Liver (tissue), 9 donors: ENCODE data around the gene FAAP100. TPM values are rescaled to one million over a fixed set of nuclear protein-coding genes. Genes with fewer than 3 reads are reported as not detected.
A peak's percentile ranks its signal among the peaks of the same experiment; 100 is the strongest.

Experiments
- DNase-seq: peaks from one replicate; pipeline ENCODE4 v3.0.0-alpha.2; 2017; ENCODE audit warnings: low spot score
- H3K27ac ChIP-seq, 2 donors: one replicate each; pipeline ENCODE4 v1.7.0; 2013; ENCODE audit warnings: inconsistent platforms in 2 of 2, low read length in 2 of 2, control low read depth in 1 of 2, low read depth in 1 of 2, mild to moderate bottlenecking in 1 of 2
- H3K27me3 ChIP-seq, 4 donors: one replicate each; pipeline versions ENCODE4 v1.6.1 to v1.7.0; 2013; ENCODE audit warnings: low read length in 3 of 4, inconsistent platforms in 1 of 4, mild to moderate bottlenecking in 1 of 4, moderate library complexity in 1 of 4; ENCODE audit not compliant: control insufficient read depth in 4 of 4, insufficient read depth in 4 of 4
- H3K36me3 ChIP-seq, 4 donors: one replicate each; pipeline versions ENCODE4 v1.6.1 to v1.7.0; 2013; ENCODE audit warnings: low read length in 3 of 4, mild to moderate bottlenecking in 3 of 4, low read depth in 1 of 4, moderate library complexity in 1 of 4; ENCODE audit not compliant: control insufficient read depth in 4 of 4, insufficient read depth in 3 of 4
- H3K4me1 ChIP-seq, 4 donors: one replicate each; pipeline versions ENCODE4 v1.6.1 to v1.7.0; 2013; ENCODE audit warnings: low read length in 3 of 4, mild to moderate bottlenecking in 3 of 4, moderate library complexity in 1 of 4; ENCODE audit not compliant: control insufficient read depth in 4 of 4, insufficient read depth in 4 of 4
- H3K4me3 ChIP-seq, 3 donors: one replicate each; pipeline versions ENCODE4 v1.6.1 to v1.7.0; 2013; ENCODE audit warnings: low read length in 3 of 3, control low read depth in 1 of 3, low read depth in 1 of 3, mild to moderate bottlenecking in 1 of 3
- H3K9ac ChIP-seq, 2 donors: one replicate each; pipeline ENCODE4 v1.7.0; 2013; ENCODE audit warnings: low read length in 2 of 2, mild to moderate bottlenecking in 2 of 2, moderate library complexity in 2 of 2, control low read depth in 1 of 2, low read depth in 1 of 2
- H3K9me3 ChIP-seq, 4 donors: one replicate each; pipeline versions ENCODE4 v1.6.1 to v1.7.0; 2013; ENCODE audit warnings: low read length in 3 of 4; ENCODE audit not compliant: control insufficient read depth in 4 of 4
- EGR1 ChIP-seq, 2 donors: IDR thresholded peaks; 2 replicates each; pipeline ENCODE4 v1.6.1; 2016 to 2018; ENCODE audit warnings: antibody characterized with exemption in 2 of 2, low read depth in 2 of 2
- FOXA2 ChIP-seq: IDR thresholded peaks from 2 replicates; pipeline ENCODE4 v1.6.1; 2016; ENCODE audit warnings: antibody characterized with exemption
- GABPA ChIP-seq, 2 donors: IDR thresholded peaks in 1 of 2; conservative IDR thresholded peaks in 1 of 2; 2 replicates each; pipeline ENCODE4 v1.6.1; 2016; ENCODE audit warnings: antibody characterized with exemption in 2 of 2, mild to moderate bottlenecking in 1 of 2, moderate library complexity in 1 of 2
- HNF4A ChIP-seq, 2 donors: conservative IDR thresholded peaks; 2 replicates each; pipeline ENCODE4 v1.6.1; 2016; ENCODE audit warnings: antibody characterized with exemption in 2 of 2, mild to moderate bottlenecking in 2 of 2
- HNF4G ChIP-seq: IDR thresholded peaks from 2 replicates; pipeline ENCODE4 v1.6.1; 2016; ENCODE audit warnings: antibody characterized with exemption
- NR2F2 ChIP-seq: IDR thresholded peaks from 2 replicates; pipeline ENCODE4 v1.6.1; 2016; ENCODE audit warnings: antibody characterized with exemption
- RAD21 ChIP-seq, 2 donors: IDR thresholded peaks; 2 replicates each; pipeline ENCODE4 v1.6.1; 2016; ENCODE audit warnings: antibody characterized with exemption in 2 of 2, mild to moderate bottlenecking in 2 of 2
- RXRA ChIP-seq, 2 donors: IDR thresholded peaks; 2 replicates each; pipeline ENCODE4 v1.6.1; 2017 to 2018; ENCODE audit warnings: antibody characterized with exemption in 2 of 2, mild to moderate bottlenecking in 1 of 2
- SP1 ChIP-seq: IDR thresholded peaks from 2 replicates; pipeline ENCODE4 v1.6.1; 2018; ENCODE audit warnings: antibody characterized with exemption, mild to moderate bottlenecking
- TAF1 ChIP-seq: conservative IDR thresholded peaks from 2 replicates; pipeline ENCODE4 v1.6.1; 2016; ENCODE audit warnings: antibody characterized with exemption, mild to moderate bottlenecking
- WGBS: extraction: QIAGEN DNeasy Blood & Tissue Kit; methylation state at CpG from one replicate; pipeline ENCODE4 v1.1.7; 2013; 5-methylcytosine and 5-hydroxymethylcytosine counted together
- polyA plus RNA-seq, 2 donors: library from polyadenylated mRNA; stranded (reverse) in 1 of 2; unstranded in 1 of 2; fragments of 200-250 nt in 1 of 2; fragments of >200 nt in 1 of 2; fragmentation: Nextera tagmentation in 1 of 2; extraction: Ambion mirVana in 1 of 2; gene quantifications; one replicate each; pipeline versions ENCODE4 v1.2.1 to v1.2.3, GENCODE V29; 2013 to 2015
- total RNA-seq, 2 donors: library from RNA; depleted of rRNA; stranded (reverse); fragments of >200 nt; gene quantifications; one replicate each; pipeline ENCODE4 v1.2.3, GENCODE V29; 2014
- TF ChIP-seq, protein P1 (sequence below): fragments of 150-350 bp; IDR thresholded peaks from 2 replicates; pipeline ENCODE4 v1.5.1; 2017; ENCODE audit warnings: improper control_type of control experiment, low read depth, low read length; ENCODE audit not compliant: missing input control
- TF ChIP-seq, protein P2 (sequence below): IDR thresholded peaks from 2 replicates; pipeline ENCODE4 v1.6.1; 2016; ENCODE audit warnings: antibody characterized with exemption
- TF ChIP-seq, protein P3 (sequence below): IDR thresholded peaks from 2 replicates; pipeline ENCODE4 v1.6.1; 2016; ENCODE audit warnings: antibody characterized with exemption
- TF ChIP-seq, protein P4 (sequence below): IDR thresholded peaks from 2 replicates; pipeline ENCODE4 v1.6.1; 2016; ENCODE audit warnings: antibody characterized with exemption
- donor health status: healthy.
- donor health status: healthy.
- donor health status: healthy.
- donor health status: healthy.
- donor health status: healthy.

The FAAP100 gene
- total and polyA plus RNA-seq, 4 donors: 8.1 to 14.7 (median 9.7) TPM

GRCh38 chr17:81512562-81513371 is 39.4 kb downstream of the FAAP100 start, which contains the start of gene ACTG1:
Gene ACTG1 (minus strand): TSS chr17:81512799. CDS start chr17:81512354, 445 bp downstream.
- Histone ChIP-seq H3K27me3 (no peaks in the 10 kb centered on the region), H3K27ac (peak within 1 kb of the TSS; percentile 71 to 98), H3K9me3 (no peaks in the 10 kb centered on the region), H3K4me1 (peaks cover 7 to 45% (median 20%) of the 10 kb centered on the region in 4 donors), H3K36me3 (peaks cover 3 to 22% (median 13%) of the 10 kb centered on the region in 4 donors), H3K9ac (peak within 1 kb of the TSS; percentile 80 to 85), H3K4me3 (peak within 1 kb of the TSS; percentile 87 to 97 (median 95))
- TF ChIP-seq TAF1: peak; percentile 67
- TF ChIP-seq RXRA (IDR thresholded peaks at IDR 0.05): no peak
- no peak for TF ChIP-seq HNF4A (conservative IDR thresholded peaks at IDR 0.05)
- TF ChIP-seq GABPA (IDR thresholded peaks at IDR 0.05 in 1 of 2, conservative IDR thresholded peaks at IDR 0.05 in 1 of 2): no peak
- TF ChIP-seq, protein P1, sequence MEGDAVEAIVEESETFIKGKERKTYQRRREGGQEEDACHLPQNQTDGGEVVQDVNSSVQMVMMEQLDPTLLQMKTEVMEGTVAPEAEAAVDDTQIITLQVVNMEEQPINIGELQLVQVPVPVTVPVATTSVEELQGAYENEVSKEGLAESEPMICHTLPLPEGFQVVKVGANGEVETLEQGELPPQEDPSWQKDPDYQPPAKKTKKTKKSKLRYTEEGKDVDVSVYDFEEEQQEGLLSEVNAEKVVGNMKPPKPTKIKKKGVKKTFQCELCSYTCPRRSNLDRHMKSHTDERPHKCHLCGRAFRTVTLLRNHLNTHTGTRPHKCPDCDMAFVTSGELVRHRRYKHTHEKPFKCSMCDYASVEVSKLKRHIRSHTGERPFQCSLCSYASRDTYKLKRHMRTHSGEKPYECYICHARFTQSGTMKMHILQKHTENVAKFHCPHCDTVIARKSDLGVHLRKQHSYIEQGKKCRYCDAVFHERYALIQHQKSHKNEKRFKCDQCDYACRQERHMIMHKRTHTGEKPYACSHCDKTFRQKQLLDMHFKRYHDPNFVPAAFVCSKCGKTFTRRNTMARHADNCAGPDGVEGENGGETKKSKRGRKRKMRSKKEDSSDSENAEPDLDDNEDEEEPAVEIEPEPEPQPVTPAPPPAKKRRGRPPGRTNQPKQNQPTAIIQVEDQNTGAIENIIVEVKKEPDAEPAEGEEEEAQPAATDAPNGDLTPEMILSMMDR: no peak
- TF ChIP-seq EGR1 (IDR thresholded peaks at IDR 0.05; ENCODE audit: low read depth in 2 of 2): peak in 1 of 2 donors; percentile 31
- no peak for TF ChIP-seq NR2F2
- TF ChIP-seq, protein P2, sequence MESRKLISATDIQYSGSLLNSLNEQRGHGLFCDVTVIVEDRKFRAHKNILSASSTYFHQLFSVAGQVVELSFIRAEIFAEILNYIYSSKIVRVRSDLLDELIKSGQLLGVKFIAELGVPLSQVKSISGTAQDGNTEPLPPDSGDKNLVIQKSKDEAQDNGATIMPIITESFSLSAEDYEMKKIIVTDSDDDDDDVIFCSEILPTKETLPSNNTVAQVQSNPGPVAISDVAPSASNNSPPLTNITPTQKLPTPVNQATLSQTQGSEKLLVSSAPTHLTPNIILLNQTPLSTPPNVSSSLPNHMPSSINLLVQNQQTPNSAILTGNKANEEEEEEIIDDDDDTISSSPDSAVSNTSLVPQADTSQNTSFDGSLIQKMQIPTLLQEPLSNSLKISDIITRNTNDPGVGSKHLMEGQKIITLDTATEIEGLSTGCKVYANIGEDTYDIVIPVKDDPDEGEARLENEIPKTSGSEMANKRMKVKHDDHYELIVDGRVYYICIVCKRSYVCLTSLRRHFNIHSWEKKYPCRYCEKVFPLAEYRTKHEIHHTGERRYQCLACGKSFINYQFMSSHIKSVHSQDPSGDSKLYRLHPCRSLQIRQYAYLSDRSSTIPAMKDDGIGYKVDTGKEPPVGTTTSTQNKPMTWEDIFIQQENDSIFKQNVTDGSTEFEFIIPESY: no peak
- DNase-seq: peak; percentile 85
- WGBS: under 1% methylated on average over 111 of the region's 111 CpGs

DNA sequence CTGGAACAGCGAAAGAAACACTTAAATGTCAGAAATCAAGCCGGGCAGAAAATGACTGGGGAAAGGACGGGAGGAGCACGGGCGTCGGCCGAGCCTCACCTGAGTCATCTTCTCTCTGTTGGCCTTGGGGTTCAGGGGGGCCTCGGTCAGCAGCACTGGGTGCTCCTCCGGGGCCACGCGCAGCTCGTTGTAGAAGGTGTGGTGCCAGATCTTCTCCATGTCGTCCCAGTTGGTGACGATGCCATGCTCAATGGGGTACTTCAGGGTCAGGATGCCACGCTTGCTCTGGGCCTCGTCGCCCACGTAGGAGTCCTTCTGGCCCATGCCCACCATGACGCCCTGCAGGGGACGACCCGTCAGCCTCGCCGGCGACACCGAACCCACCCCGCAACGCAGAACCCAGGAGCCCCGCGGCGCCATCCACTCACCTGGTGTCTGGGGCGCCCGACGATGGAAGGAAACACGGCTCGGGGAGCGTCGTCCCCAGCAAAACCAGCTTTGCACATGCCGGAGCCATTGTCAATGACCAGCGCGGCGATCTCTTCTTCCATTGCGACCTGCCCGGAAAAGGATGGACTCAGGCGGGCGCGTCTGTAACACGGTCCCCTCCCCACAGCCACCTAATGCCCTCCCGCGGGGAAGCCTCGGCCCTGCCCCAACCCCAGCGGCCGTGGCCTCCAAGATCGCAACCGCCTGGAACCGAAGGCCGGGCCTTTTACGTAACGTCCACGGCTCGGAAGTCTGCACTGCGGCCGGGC is 40.2 kb downstream of the FAAP100 start:
- Histone ChIP-seq H3K4me3 (peak overlapping the region; percentile 87 to 97 (median 95)), H3K27ac (peak overlapping the region; percentile 57 to 79), H3K9ac (peak overlapping the region; percentile 62 to 80), H3K27me3 (no peaks in the 10 kb centered on the region), H3K9me3 (no peaks in the 10 kb centered on the region), H3K4me1 (peaks cover 7 to 45% (median 20%) of the 10 kb centered on the region in 4 donors), H3K36me3 (peaks cover 3 to 22% (median 13%) of the 10 kb centered on the region in 4 donors)
- DNase-seq: no peak
- TF ChIP-seq SP1 (peak; percentile 4), EGR1 (IDR thresholded peaks at IDR 0.05; ENCODE audit: low read depth in 2 of 2) (no peak)
- WGBS: 1% methylated on average over 62 of the region's 62 CpGs

DNA sequence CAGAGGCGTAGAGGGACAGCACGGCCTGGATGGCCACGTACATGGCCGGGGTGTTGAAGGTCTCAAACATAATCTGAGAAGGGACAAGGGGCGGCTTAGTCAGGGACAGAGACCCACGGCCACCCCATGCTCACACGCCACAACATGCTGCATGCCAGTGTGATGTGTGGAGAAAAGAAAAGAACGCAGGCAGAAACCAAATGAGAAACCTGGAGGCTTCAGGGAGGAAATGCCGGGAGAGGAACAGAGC is 40.7 kb downstream of the FAAP100 start:
- peaks cover 3 to 22% (median 13%) of the 10 kb centered on the region in 4 donors for H3K36me3 ChIP-seq
- H3K27me3 ChIP-seq: no peaks in the 10 kb centered on the region
- H3K9me3 ChIP-seq: no peaks in the 10 kb centered on the region
- peak overlapping the region; percentile 57 to 79 for H3K27ac ChIP-seq
- H3K9ac ChIP-seq: peak overlapping the region; percentile 78 to 80
- peaks cover 7 to 45% (median 20%) of the 10 kb centered on the region in 4 donors for H3K4me1 ChIP-seq
- 12% methylated on average over 9 of the region's 9 CpGs for WGBS
- H3K4me3 ChIP-seq: peak overlapping the region; percentile 87 to 97 (median 95)
- TF ChIP-seq, protein P1: no peak
- TF ChIP-seq HNF4G (no peak), FOXA2 (no peak), RAD21 (IDR thresholded peaks at IDR 0.05) (no peak)
- TF ChIP-seq, protein P3, sequence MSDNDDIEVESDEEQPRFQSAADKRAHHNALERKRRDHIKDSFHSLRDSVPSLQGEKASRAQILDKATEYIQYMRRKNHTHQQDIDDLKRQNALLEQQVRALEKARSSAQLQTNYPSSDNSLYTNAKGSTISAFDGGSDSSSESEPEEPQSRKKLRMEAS: no peak
- TF ChIP-seq, protein P4, sequence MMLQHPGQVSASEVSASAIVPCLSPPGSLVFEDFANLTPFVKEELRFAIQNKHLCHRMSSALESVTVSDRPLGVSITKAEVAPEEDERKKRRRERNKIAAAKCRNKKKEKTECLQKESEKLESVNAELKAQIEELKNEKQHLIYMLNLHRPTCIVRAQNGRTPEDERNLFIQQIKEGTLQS: no peak
- no peak for DNase-seq
